HG02623 (cell line): Measurements from ENCODE around the gene PRAMEF20.

Experiments used
- ATAC-seq: cut with Tn5 transposase; IDR thresholded peaks from one replicate; pipeline ENCODE4 v1.9.1; 2021; ENCODE audit warnings: moderate library complexity; ENCODE audit not compliant: unreplicated experiment

The PRAMEF20 gene

DNA sequence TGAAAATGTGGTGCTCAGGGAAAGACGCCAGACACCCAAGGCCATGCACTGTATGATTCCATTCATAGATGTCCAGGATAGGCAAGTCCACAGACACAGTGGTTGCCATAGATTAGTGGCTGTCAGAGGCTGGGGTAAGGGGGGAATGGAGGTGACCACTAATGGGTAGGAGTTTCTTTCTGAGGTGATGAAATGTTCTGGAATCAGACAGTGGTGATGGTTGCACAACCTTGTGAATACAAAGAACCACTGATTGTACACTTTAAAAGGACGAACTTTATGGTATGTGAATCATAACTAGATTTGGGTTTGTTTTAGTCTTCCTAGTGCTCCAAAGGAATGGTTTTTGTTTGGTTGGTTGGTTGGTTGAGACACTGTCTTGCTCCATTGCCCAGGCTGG, 51.7 kb downstream of the PRAMEF20 start:
- ATAC-seq = no peak

DNA sequence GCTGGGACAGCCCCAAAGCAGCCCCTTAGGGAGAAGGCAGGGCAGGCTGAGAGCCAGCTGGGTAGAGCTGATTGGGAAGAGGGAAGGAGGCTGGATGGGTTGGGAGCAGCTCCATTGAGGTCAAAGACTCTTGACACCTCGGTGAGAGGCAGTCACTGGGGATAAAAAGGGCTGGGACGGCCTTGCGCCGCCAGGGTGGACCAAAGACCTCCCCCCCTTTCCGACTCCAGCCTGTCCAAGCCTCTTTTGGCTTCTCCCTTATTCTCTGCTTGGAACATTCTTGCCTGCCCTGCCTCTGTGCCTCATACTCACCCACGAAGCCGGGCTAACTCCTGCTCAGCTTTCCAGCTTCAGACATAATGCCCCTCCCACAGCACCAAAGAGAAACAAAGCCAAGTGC, 52.4 kb downstream of the PRAMEF20 start:
- ATAC-seq = no peak

DNA sequence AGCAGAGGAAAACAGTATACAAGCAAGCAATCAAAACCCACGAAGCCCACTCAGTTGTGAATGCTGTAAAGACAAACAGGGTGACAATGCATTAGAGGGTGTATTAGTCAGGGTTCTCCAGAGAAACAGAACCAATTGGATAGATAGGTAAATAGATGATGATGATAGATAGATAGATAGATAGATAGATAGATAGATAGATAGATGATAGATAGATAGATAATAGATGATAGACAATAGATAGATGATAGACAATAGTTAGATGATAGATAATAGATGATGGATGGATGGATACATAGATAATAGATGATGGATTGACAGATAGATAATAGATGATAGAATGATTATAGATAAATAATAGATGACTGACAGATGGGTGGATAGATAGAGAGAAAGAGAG, 55.3 kb downstream of the PRAMEF20 start:
- ATAC-seq = no peak

DNA sequence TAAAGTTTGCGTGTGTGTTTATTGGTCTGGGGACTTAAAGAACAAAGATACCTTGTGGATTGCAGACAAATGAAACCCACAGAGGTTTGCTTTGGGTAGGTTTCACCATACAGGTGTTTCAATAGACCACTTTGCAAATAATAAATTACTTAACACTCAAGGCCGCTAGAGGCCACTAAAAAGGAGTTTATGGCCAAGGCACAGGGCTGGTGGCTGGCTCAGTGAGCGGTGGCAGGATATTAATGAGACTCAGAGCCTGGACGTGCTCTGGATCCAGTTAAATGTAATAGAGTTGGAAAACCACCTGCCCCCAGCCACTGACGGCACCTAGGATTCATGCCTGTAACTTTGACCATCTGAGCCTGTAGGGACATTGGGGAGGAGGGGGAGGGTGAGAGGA, 59.1 kb downstream of the PRAMEF20 start:
- no peak for ATAC-seq
